Measurements from ENCODE around the gene MEDAG. TPM values are rescaled to one million over a fixed set of nuclear protein-coding genes. Genes with fewer than 3 reads are reported as not detected.

Gene MEDAG
- total RNA-seq, 2 experiments from 2014 or later: 0.08 TPM; not detected in 1

DNA sequence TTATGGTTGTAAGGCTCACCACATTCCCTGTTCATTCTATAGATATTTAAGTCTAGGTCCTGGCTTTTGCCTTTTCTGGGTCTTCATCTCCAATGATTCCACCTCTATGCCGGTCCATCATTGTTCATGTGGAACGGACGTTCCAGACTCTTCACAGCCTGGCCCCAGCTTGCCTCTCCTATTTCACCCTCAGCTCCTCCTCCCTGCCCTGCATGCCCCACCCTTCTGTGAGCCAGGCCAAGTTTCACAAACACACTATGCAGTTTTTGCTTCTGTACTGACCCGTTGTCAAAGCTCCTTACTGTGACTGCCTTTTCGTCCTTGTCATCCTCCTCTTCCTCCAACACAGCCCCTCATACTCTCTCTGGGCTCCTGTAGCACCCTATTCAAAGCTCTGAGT lies 57.7 kb downstream of the MEDAG start:
- H3K9me3 Mint-ChIP-seq: peaks cover 5% of the 10 kb centered on the region
- no peak overlapping the region for H3K27ac Mint-ChIP-seq
- DNase-seq: no peak
- ChIA-PET POLR2A (no interaction called here), CTCF (interaction anchor here (1.8 kb wide), 1 partner anchor 16 kb away, joined by 5 read pairs; no protein-coding TSS in a partner anchor)
- peaks cover 48% of the 10 kb centered on the region for H3K27me3 Mint-ChIP-seq
- no peak overlapping the region for H3K4me3 Mint-ChIP-seq
- H3K36me3 Mint-ChIP-seq (ENCODE audit: low read depth): no peaks in the 10 kb centered on the region
- no peaks in the 10 kb centered on the region for H3K4me1 Mint-ChIP-seq

DNA sequence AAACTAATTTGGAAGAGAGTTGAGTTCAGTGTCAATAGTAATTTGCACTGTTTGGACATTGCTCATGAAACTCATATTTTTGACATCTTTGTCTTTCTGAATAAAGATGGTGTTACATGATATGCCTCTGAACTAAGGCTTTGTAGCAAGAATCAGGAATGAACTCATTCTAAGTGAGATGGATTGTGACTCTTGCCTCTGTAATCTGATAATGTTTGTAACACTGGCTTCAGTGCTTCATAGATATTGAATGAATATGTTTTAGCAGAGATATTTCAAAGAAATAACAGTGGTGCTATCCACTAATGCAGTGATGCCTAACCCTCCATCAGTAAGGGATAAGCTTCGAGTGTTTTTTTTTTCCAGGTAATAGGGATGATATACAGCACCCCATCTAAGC lies 59.3 kb downstream of the MEDAG start:
- no peak for DNase-seq
- no peaks in the 10 kb centered on the region for H3K9me3 Mint-ChIP-seq
- POLR2A ChIA-PET: no interaction called here
- no peaks in the 10 kb centered on the region for H3K36me3 Mint-ChIP-seq (ENCODE audit: low read depth)
- no peak overlapping the region for H3K4me3 Mint-ChIP-seq
- CTCF ChIA-PET: no interaction called here
- H3K27me3 Mint-ChIP-seq: peaks cover 42% of the 10 kb centered on the region
- no peaks in the 10 kb centered on the region for H3K4me1 Mint-ChIP-seq
- H3K27ac Mint-ChIP-seq: no peak overlapping the region

DNA sequence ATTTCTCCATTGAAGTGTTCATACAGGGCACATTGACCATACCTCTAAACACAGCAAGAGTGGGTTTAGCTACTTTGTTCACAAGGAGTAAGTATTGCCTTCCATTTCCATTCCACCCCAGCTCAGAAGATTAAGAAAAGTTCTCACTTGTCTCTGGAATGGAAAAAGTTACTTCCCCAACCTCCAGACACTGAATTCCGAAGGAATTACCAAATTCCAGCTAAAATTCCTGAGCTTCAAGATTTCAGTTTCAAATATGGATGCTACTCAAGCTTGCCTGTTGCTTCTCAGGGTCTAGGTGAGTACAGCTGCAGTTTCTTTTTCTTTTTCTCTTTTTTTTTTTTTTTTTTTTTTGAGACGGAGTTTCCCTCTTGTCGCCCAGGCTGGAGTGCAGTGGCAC lies 60.0 kb downstream of the MEDAG start:
- Mint-ChIP-seq H3K4me1 (no peaks in the 10 kb centered on the region), H3K27me3 (peaks cover 45% of the 10 kb centered on the region), H3K4me3 (no peak overlapping the region), H3K36me3 (ENCODE audit: low read depth) (no peaks in the 10 kb centered on the region), H3K27ac (no peak overlapping the region), H3K9me3 (no peaks in the 10 kb centered on the region)
- POLR2A ChIA-PET: no interaction called here
- no peak for DNase-seq
- CTCF ChIA-PET: interaction anchor here (1.0 to 1.4 kb wide), 2 partner anchors 13 to 78 kb away, joined by 3 read pairs; no protein-coding TSS in a partner anchor

- H3K4me3 Mint-ChIP-seq: no peak overlapping the region
These were observed 62.8 kb downstream of the MEDAG start for GRCh38 chr13:30968846-30969245.

GRCh38 chr13:30971575-30971974 lies 65.5 kb downstream of the MEDAG start:
- H3K27ac Mint-ChIP-seq: no peak overlapping the region
- CTCF ChIA-PET: interaction anchor here (3.3 kb wide), 1 partner anchor 8 kb away, joined by 17 read pairs; no protein-coding TSS in a partner anchor
- POLR2A ChIA-PET: no interaction called here

More at GRCh38 chr13:30968846-30969245, 62.8 kb downstream of the MEDAG start:
- Mint-ChIP-seq H3K4me1 (no peaks in the 10 kb centered on the region), H3K36me3 (ENCODE audit: low read depth) (no peaks in the 10 kb centered on the region), H3K27me3 (peaks cover 45% of the 10 kb centered on the region), H3K27ac (no peak overlapping the region), H3K9me3 (no peaks in the 10 kb centered on the region)
- POLR2A ChIA-PET: no interaction called here
- DNase-seq: no peak
- CTCF ChIA-PET: interaction anchor here (3.3 kb wide), 1 partner anchor 10 kb away, joined by 17 read pairs; no protein-coding TSS in a partner anchor

GRCh38 chr13:30972888-30973377 lies 66.9 kb downstream of the MEDAG start:
- CTCF ChIA-PET: no interaction called here
- POLR2A ChIA-PET: no interaction called here
- peaks cover 54% of the 10 kb centered on the region for H3K27me3 Mint-ChIP-seq
- H3K27ac Mint-ChIP-seq: no peak overlapping the region
- DNase-seq: no peak
- no peaks in the 10 kb centered on the region for H3K36me3 Mint-ChIP-seq (ENCODE audit: low read depth)
- no peak overlapping the region for H3K4me3 Mint-ChIP-seq
- no peaks in the 10 kb centered on the region for H3K9me3 Mint-ChIP-seq
- no peaks in the 10 kb centered on the region for H3K4me1 Mint-ChIP-seq

More at GRCh38 chr13:30971575-30971974, 65.5 kb downstream of the MEDAG start:
- Mint-ChIP-seq H3K27me3 (peaks cover 49% of the 10 kb centered on the region), H3K36me3 (ENCODE audit: low read depth) (no peaks in the 10 kb centered on the region), H3K4me1 (no peaks in the 10 kb centered on the region), H3K4me3 (no peak overlapping the region), H3K9me3 (no peaks in the 10 kb centered on the region)
- no peak for DNase-seq

GRCh38 chr13:30974350-30974749 lies 68.3 kb downstream of the MEDAG start:
- no peaks in the 10 kb centered on the region for H3K4me1 Mint-ChIP-seq
- no peak overlapping the region for H3K27ac Mint-ChIP-seq
- no peaks in the 10 kb centered on the region for H3K36me3 Mint-ChIP-seq (ENCODE audit: low read depth)
- H3K9me3 Mint-ChIP-seq: no peaks in the 10 kb centered on the region
- no peak overlapping the region for H3K4me3 Mint-ChIP-seq
- no peak for DNase-seq
- ChIA-PET CTCF (no interaction called here), POLR2A (no interaction called here)
- peaks cover 47% of the 10 kb centered on the region for H3K27me3 Mint-ChIP-seq

Other genes with a start within 250 kb of the MEDAG start
- gene ALOX5AP, start 170.7 kb upstream of the MEDAG start, total RNA-seq: 100 to 1,000 TPM; 230 to 238 TPM
- not detected for gene TEX26, start 26.4 kb downstream of the MEDAG start, total RNA-seq

All from activated CD4-positive, alpha-beta memory T cell treated with anti-CD3 and anti-CD28 coated beads, Interleukin-2, amount 10 ng/mL, durations not matched to agents 7 days and 5 days (primary cell).